WTC11 (cell line): ENCODE results near the gene CMTM1.

ENCODE experiments used
- ESRRA ChIP-seq: sonication (generic); formaldehyde crosslinking; IDR thresholded peaks from 2 replicates; pipeline ENCODE4 v1.8.1; 2022; ENCODE audit warnings: mild to moderate bottlenecking, missing genetic modification reagents, borderline replicate concordance
- GABPB1 ChIP-seq: sonication (generic); formaldehyde crosslinking; IDR thresholded peaks from 2 replicates; pipeline ENCODE4 v1.8.1; 2023; ENCODE audit warnings: mild to moderate bottlenecking, missing genetic modification reagents
- JUN ChIP-seq: sonication (generic); formaldehyde crosslinking; IDR thresholded peaks from 2 replicates; pipeline ENCODE4 v1.8.0; 2023; ENCODE audit warnings: mild to moderate bottlenecking, missing genetic modification reagents
- NFYB ChIP-seq: sonication (generic); formaldehyde crosslinking; conservative IDR thresholded peaks from 2 replicates; pipeline ENCODE4 v1.8.0; 2022; ENCODE audit warnings: low read depth, missing genetic modification reagents
- NR2C2 ChIP-seq: sonication (generic); formaldehyde crosslinking; IDR thresholded peaks from 2 replicates; pipeline ENCODE4 v1.8.0; 2022; ENCODE audit warnings: mild to moderate bottlenecking, missing genetic modification reagents
- TCF7 ChIP-seq: sonication (generic); formaldehyde crosslinking; IDR thresholded peaks from 2 replicates; pipeline ENCODE4 v1.8.0; 2022; ENCODE audit warnings: mild to moderate bottlenecking, low read depth, missing genetic modification reagents, moderate library complexity
- ZNF121 ChIP-seq: sonication (generic); formaldehyde crosslinking; IDR thresholded peaks from 2 replicates; pipeline ENCODE4 v1.8.0; 2023; ENCODE audit warnings: missing genetic modification reagents
- TF ChIP-seq, protein P1 (sequence below): fragments of 200-600 bp; IDR thresholded peaks from 2 replicates; pipeline ENCODE4 v1.8.0; 2022; ENCODE audit warnings: antibody characterized with exemption
- TF ChIP-seq, protein P2 (sequence below): sonication (generic); formaldehyde crosslinking; IDR thresholded peaks from 2 replicates; pipeline ENCODE4 v1.8.1; 2022; ENCODE audit warnings: mild to moderate bottlenecking, moderate library complexity, missing genetic modification reagents
- TF ChIP-seq, protein P3 (sequence below): sonication (generic); formaldehyde crosslinking; IDR thresholded peaks from 2 replicates; pipeline ENCODE4 v1.8.1; 2023; ENCODE audit warnings: mild to moderate bottlenecking, missing genetic modification reagents, moderate library complexity
- TF ChIP-seq, protein P4 (sequence below): sonication (generic); formaldehyde crosslinking; IDR thresholded peaks from 2 replicates; pipeline ENCODE4 v1.8.0; 2022; ENCODE audit warnings: mild to moderate bottlenecking, missing genetic modification reagents
- TF ChIP-seq, protein P5 (sequence below): sonication (generic); formaldehyde crosslinking; IDR thresholded peaks from 2 replicates; pipeline ENCODE4 v1.8.0; 2022; ENCODE audit warnings: mild to moderate bottlenecking, missing genetic modification reagents

DNA sequence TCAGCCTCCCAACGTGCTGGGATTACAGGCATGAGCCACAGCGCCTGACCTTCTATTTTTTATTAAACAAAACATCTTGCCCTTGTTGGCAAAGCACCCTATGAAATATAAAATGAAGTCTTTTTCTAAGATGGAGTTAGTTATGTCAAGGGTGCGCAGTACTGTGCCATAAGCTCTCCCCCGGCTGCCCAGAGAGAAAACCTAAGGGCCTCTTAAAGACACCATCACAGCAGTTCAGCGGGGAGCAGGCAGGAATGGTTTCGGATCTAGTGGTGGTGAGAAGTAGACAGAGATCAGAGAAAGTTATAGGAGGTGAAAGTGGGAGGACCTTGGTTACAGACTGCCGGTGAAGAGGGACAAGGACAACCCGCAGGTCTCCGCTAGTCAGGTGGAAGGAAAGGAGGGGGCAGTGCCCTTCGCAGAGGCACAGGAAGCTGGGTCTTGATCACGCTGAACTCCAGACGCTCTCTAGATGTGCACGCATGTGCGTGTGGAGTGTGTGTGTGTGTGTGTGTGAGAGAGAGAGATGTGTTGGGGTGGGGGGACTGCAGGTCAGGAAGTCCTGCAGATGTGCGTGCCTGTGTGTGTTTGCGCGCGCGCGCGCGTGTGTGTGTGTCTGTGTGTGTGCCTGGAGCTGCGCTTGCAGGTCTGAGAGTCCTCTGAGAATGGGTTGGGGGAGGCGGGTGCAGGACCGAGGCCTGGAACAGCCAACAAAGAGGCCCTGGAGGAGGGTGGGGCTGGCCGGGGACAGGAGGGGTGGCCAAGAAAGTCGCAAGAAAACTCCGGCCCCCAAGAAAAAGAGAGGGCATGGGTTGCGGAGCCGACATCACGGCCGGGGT is 37.5 kb downstream of the CMTM1 start:
- TF ChIP-seq, protein P1, sequence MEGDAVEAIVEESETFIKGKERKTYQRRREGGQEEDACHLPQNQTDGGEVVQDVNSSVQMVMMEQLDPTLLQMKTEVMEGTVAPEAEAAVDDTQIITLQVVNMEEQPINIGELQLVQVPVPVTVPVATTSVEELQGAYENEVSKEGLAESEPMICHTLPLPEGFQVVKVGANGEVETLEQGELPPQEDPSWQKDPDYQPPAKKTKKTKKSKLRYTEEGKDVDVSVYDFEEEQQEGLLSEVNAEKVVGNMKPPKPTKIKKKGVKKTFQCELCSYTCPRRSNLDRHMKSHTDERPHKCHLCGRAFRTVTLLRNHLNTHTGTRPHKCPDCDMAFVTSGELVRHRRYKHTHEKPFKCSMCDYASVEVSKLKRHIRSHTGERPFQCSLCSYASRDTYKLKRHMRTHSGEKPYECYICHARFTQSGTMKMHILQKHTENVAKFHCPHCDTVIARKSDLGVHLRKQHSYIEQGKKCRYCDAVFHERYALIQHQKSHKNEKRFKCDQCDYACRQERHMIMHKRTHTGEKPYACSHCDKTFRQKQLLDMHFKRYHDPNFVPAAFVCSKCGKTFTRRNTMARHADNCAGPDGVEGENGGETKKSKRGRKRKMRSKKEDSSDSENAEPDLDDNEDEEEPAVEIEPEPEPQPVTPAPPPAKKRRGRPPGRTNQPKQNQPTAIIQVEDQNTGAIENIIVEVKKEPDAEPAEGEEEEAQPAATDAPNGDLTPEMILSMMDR = no peak
- TF ChIP-seq, protein P2, sequence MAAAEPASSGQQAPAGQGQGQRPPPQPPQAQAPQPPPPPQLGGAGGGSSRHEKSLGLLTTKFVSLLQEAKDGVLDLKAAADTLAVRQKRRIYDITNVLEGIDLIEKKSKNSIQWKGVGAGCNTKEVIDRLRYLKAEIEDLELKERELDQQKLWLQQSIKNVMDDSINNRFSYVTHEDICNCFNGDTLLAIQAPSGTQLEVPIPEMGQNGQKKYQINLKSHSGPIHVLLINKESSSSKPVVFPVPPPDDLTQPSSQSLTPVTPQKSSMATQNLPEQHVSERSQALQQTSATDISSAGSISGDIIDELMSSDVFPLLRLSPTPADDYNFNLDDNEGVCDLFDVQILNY (CRISPR knock-in tag) = no peak
- TF ChIP-seq TCF7 (CRISPR knock-in tag) (no peak), JUN (no peak), NR2C2 (no peak), ZNF121 (CRISPR knock-in tag) (no peak), GABPB1 (CRISPR knock-in tag) (no peak), ESRRA (no peak), NFYB (no peak)
- TF ChIP-seq, protein P3, sequence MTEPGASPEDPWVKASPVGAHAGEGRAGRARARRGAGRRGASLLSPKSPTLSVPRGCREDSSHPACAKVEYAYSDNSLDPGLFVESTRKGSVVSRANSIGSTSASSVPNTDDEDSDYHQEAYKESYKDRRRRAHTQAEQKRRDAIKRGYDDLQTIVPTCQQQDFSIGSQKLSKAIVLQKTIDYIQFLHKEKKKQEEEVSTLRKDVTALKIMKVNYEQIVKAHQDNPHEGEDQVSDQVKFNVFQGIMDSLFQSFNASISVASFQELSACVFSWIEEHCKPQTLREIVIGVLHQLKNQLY (CRISPR knock-in tag) = no peak
- TF ChIP-seq, protein P4, sequence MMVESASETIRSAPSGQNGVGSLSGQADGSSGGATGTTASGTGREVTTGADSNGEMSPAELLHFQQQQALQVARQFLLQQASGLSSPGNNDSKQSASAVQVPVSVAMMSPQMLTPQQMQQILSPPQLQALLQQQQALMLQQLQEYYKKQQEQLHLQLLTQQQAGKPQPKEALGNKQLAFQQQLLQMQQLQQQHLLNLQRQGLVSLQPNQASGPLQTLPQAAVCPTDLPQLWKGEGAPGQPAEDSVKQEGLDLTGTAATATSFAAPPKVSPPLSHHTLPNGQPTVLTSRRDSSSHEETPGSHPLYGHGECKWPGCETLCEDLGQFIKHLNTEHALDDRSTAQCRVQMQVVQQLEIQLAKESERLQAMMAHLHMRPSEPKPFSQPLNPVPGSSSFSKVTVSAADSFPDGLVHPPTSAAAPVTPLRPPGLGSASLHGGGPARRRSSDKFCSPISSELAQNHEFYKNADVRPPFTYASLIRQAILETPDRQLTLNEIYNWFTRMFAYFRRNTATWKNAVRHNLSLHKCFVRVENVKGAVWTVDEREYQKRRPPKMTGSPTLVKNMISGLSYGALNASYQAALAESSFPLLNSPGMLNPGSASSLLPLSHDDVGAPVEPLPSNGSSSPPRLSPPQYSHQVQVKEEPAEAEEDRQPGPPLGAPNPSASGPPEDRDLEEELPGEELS (CRISPR knock-in tag) = no peak
- TF ChIP-seq, protein P5, sequence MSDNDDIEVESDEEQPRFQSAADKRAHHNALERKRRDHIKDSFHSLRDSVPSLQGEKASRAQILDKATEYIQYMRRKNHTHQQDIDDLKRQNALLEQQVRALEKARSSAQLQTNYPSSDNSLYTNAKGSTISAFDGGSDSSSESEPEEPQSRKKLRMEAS = peak; percentile 41; the same call in 1 of the 2 replicates
